Measurements from ENCODE around the gene NDUFAF8.
A peak's percentile ranks its signal among the peaks of the same experiment; 100 is the strongest.

The NDUFAF8 gene

GRCh38 chr17:81241203-81241602, 2.1 kb downstream of the NDUFAF8 start:
- Histone ChIP-seq H2AK5ac (ENCODE audit: low read depth, low read length) (peak overlapping the region; percentile 9), H3K9ac (ENCODE audit: low read depth, low read length, poor library complexity) (peak overlapping the region; percentile 68), H3K4me1 (ENCODE audit: control insufficient read depth in 2 of 2, insufficient read depth in 1 of 2, low read depth in 1 of 2, low read length in 2 of 2) (peaks cover 10 to 16% of the 10 kb centered on the region in 2 donors), H3K27me3 (ENCODE audit: control insufficient read depth in 3 of 3, insufficient read depth in 3 of 3, low read depth in 1 of 3, low read length in 3 of 3) (no peaks in the 10 kb centered on the region), H2BK120ac (ENCODE audit: low read depth, low read length) (no peak overlapping the region), H3K9me3 (replicated peaks in 1 of 2; ENCODE audit: control insufficient read depth in 2 of 2, insufficient read depth in 1 of 2, low read depth in 1 of 2, low read length in 2 of 2) (peaks cover 0 to 1% of the 10 kb centered on the region in 2 donors), H3K14ac (ENCODE audit: low read length) (no peak overlapping the region), H3K79me1 (ENCODE audit: low read depth, low read length) (peaks cover 18% of the 10 kb centered on the region), H4K91ac (ENCODE audit: low read depth, low read length, poor library complexity) (no peak overlapping the region), H3K4me3 (ENCODE audit: low read length in 2 of 2) (peak overlapping the region in 1 of 2 donors; percentile 15), H3K36me3 (replicated peaks in 1 of 2; ENCODE audit: control insufficient read depth in 2 of 2, insufficient read depth in 2 of 2, low read length in 2 of 2) (peaks cover 10 to 23% of the 10 kb centered on the region in 2 donors), H3K18ac (ENCODE audit: low read length) (no peak overlapping the region), H2BK12ac (ENCODE audit: low read length) (no peak overlapping the region), H2AFZ (ENCODE audit: low read length) (no peak overlapping the region), H3K27ac (replicated peaks; ENCODE audit: low read length) (no peak overlapping the region), H2BK5ac (ENCODE audit: low read length) (peak overlapping the region; percentile 71), H3K4ac (ENCODE audit: low read length) (no peak overlapping the region), H3K23ac (ENCODE audit: low read depth, low read length, poor library complexity) (no peak overlapping the region), H4K8ac (ENCODE audit: low read depth, low read length) (no peak overlapping the region), H2BK15ac (ENCODE audit: low read length) (no peak overlapping the region), H3K4me2 (ENCODE audit: insufficient read depth, low read length, poor library complexity, severe bottlenecking) (no peak overlapping the region)
- WGBS, 2 donors (ENCODE audit: extremely low coverage in 2 of 2, insufficient read length in 2 of 2, insufficient replicate concordance in 1 of 2), result no CpG with 5 or more reads among the region's 10 CpGs
- DNase-seq (ENCODE audit: low spot score), result no peak

- no CpG with 5 or more reads among the region's 26 CpGs for WGBS, 2 donors (ENCODE audit: extremely low coverage in 2 of 2, insufficient read length in 2 of 2, insufficient replicate concordance in 1 of 2)
- Histone ChIP-seq H3K9ac (ENCODE audit: low read depth, low read length, poor library complexity) (peak overlapping the region; percentile 68), H3K4me1 (ENCODE audit: control insufficient read depth in 2 of 2, insufficient read depth in 1 of 2, low read depth in 1 of 2, low read length in 2 of 2) (peaks cover 10 to 16% of the 10 kb centered on the region in 2 donors), H3K18ac (ENCODE audit: low read length) (no peak overlapping the region), H3K4me3 (ENCODE audit: low read length in 2 of 2) (no peak overlapping the region), H3K4ac (ENCODE audit: low read length) (no peak overlapping the region), H3K9me3 (replicated peaks in 1 of 2; ENCODE audit: control insufficient read depth in 2 of 2, insufficient read depth in 1 of 2, low read depth in 1 of 2, low read length in 2 of 2) (peaks cover 0 to 2% of the 10 kb centered on the region in 2 donors), H2BK5ac (ENCODE audit: low read length) (peak overlapping the region; percentile 71), H3K14ac (ENCODE audit: low read length) (no peak overlapping the region), H2BK15ac (ENCODE audit: low read length) (no peak overlapping the region), H2AFZ (ENCODE audit: low read length) (no peak overlapping the region), H3K27me3 (ENCODE audit: control insufficient read depth in 3 of 3, insufficient read depth in 3 of 3, low read depth in 1 of 3, low read length in 3 of 3) (no peaks in the 10 kb centered on the region), H2BK12ac (ENCODE audit: low read length) (no peak overlapping the region), H2AK5ac (ENCODE audit: low read depth, low read length) (peak overlapping the region; percentile 9), H4K91ac (ENCODE audit: low read depth, low read length, poor library complexity) (no peak overlapping the region), H3K79me1 (ENCODE audit: low read depth, low read length) (peaks cover 14% of the 10 kb centered on the region), H3K23ac (ENCODE audit: low read depth, low read length, poor library complexity) (peak overlapping the region; percentile 68), H2BK120ac (ENCODE audit: low read depth, low read length) (peak overlapping the region; percentile 28), H3K36me3 (replicated peaks in 1 of 2; ENCODE audit: control insufficient read depth in 2 of 2, insufficient read depth in 2 of 2, low read length in 2 of 2) (peaks cover 12 to 23% of the 10 kb centered on the region in 2 donors), H3K27ac (replicated peaks; ENCODE audit: low read length) (no peak overlapping the region), H3K4me2 (ENCODE audit: insufficient read depth, low read length, poor library complexity, severe bottlenecking) (no peak overlapping the region), H4K8ac (ENCODE audit: low read depth, low read length) (no peak overlapping the region)
- peak; percentile 72 for DNase-seq (ENCODE audit: low spot score)
Observed at GRCh38 chr17:81241648-81242420, 2.7 kb downstream of the NDUFAF8 start.

GRCh38 chr17:81242421-81243332, 3.6 kb downstream of the NDUFAF8 start:
- Histone ChIP-seq H2BK12ac (ENCODE audit: low read length) (no peak overlapping the region), H2BK5ac (ENCODE audit: low read length) (no peak overlapping the region), H3K79me1 (ENCODE audit: low read depth, low read length) (peaks cover 14% of the 10 kb centered on the region), H4K8ac (ENCODE audit: low read depth, low read length) (no peak overlapping the region), H3K23ac (ENCODE audit: low read depth, low read length, poor library complexity) (peak overlapping the region; percentile 68), H3K9me3 (replicated peaks in 1 of 2; ENCODE audit: control insufficient read depth in 2 of 2, insufficient read depth in 1 of 2, low read depth in 1 of 2, low read length in 2 of 2) (peaks cover 0 to 4% of the 10 kb centered on the region in 2 donors), H2AFZ (ENCODE audit: low read length) (no peak overlapping the region), H3K9ac (ENCODE audit: low read depth, low read length, poor library complexity) (peak overlapping the region; percentile 63), H3K27me3 (ENCODE audit: control insufficient read depth in 3 of 3, insufficient read depth in 3 of 3, low read depth in 1 of 3, low read length in 3 of 3) (no peaks in the 10 kb centered on the region), H2BK15ac (ENCODE audit: low read length) (no peak overlapping the region), H3K27ac (replicated peaks; ENCODE audit: low read length) (no peak overlapping the region), H3K4me1 (ENCODE audit: control insufficient read depth in 2 of 2, insufficient read depth in 1 of 2, low read depth in 1 of 2, low read length in 2 of 2) (peaks cover 10 to 16% of the 10 kb centered on the region in 2 donors), H2BK120ac (ENCODE audit: low read depth, low read length) (no peak overlapping the region), H3K4ac (ENCODE audit: low read length) (no peak overlapping the region), H3K36me3 (replicated peaks in 1 of 2; ENCODE audit: control insufficient read depth in 2 of 2, insufficient read depth in 2 of 2, low read length in 2 of 2) (peaks cover 14 to 23% of the 10 kb centered on the region in 2 donors), H3K14ac (ENCODE audit: low read length) (no peak overlapping the region), H3K4me3 (ENCODE audit: low read length in 2 of 2) (no peak overlapping the region), H3K18ac (ENCODE audit: low read length) (peak overlapping the region; percentile 33), H4K91ac (ENCODE audit: low read depth, low read length, poor library complexity) (no peak overlapping the region), H2AK5ac (ENCODE audit: low read depth, low read length) (no peak overlapping the region), H3K4me2 (ENCODE audit: insufficient read depth, low read length, poor library complexity, severe bottlenecking) (no peak overlapping the region)
- no peak for DNase-seq (ENCODE audit: low spot score)
- WGBS, 2 donors (ENCODE audit: extremely low coverage in 2 of 2, insufficient read length in 2 of 2, insufficient replicate concordance in 1 of 2), result no CpG with 5 or more reads among the region's 33 CpGs

GRCh38 chr17:81243333-81243664, 4.2 kb downstream of the NDUFAF8 start:
- no peak overlapping the region for H4K91ac ChIP-seq (ENCODE audit: low read depth, low read length, poor library complexity)
- H3K14ac ChIP-seq (ENCODE audit: low read length), result no peak overlapping the region
- no peak overlapping the region for H2BK120ac ChIP-seq (ENCODE audit: low read depth, low read length)
- H3K4me2 ChIP-seq (ENCODE audit: insufficient read depth, low read length, poor library complexity, severe bottlenecking), result no peak overlapping the region
- no peak overlapping the region for H3K23ac ChIP-seq (ENCODE audit: low read depth, low read length, poor library complexity)
- no peak overlapping the region for H2AK5ac ChIP-seq (ENCODE audit: low read depth, low read length)
- H2BK5ac ChIP-seq (ENCODE audit: low read length), result no peak overlapping the region
- H3K4me3 ChIP-seq (ENCODE audit: low read length in 2 of 2), result no peak overlapping the region
- peaks cover 0 to 2% of the 10 kb centered on the region in 2 donors for H3K9me3 ChIP-seq (replicated peaks in 1 of 2; ENCODE audit: control insufficient read depth in 2 of 2, insufficient read depth in 1 of 2, low read depth in 1 of 2, low read length in 2 of 2)
- no peak overlapping the region for H2BK12ac ChIP-seq (ENCODE audit: low read length)
- peaks cover 12% of the 10 kb centered on the region for H3K79me1 ChIP-seq (ENCODE audit: low read depth, low read length)
- H3K9ac ChIP-seq (ENCODE audit: low read depth, low read length, poor library complexity), result no peak overlapping the region
- H2AFZ ChIP-seq (ENCODE audit: low read length), result no peak overlapping the region
- peaks cover 7 to 14% of the 10 kb centered on the region in 2 donors for H3K4me1 ChIP-seq (ENCODE audit: control insufficient read depth in 2 of 2, insufficient read depth in 1 of 2, low read depth in 1 of 2, low read length in 2 of 2)
- H4K8ac ChIP-seq (ENCODE audit: low read depth, low read length), result no peak overlapping the region
- no peak overlapping the region for H3K4ac ChIP-seq (ENCODE audit: low read length)
- H3K18ac ChIP-seq (ENCODE audit: low read length), result no peak overlapping the region
- peaks cover 14 to 23% of the 10 kb centered on the region in 2 donors for H3K36me3 ChIP-seq (replicated peaks in 1 of 2; ENCODE audit: control insufficient read depth in 2 of 2, insufficient read depth in 2 of 2, low read length in 2 of 2)
- no CpG with 5 or more reads among the region's 10 CpGs for WGBS, 2 donors (ENCODE audit: extremely low coverage in 2 of 2, insufficient read length in 2 of 2, insufficient replicate concordance in 1 of 2)
- no peak for DNase-seq (ENCODE audit: low spot score)
- no peak overlapping the region for H2BK15ac ChIP-seq (ENCODE audit: low read length)
- no peaks in the 10 kb centered on the region for H3K27me3 ChIP-seq (ENCODE audit: control insufficient read depth in 3 of 3, insufficient read depth in 3 of 3, low read depth in 1 of 3, low read length in 3 of 3)
- no peak overlapping the region for H3K27ac ChIP-seq (replicated peaks; ENCODE audit: low read length)
